Neural cell (in vitro differentiated cells): ENCODE measurements around the gene KIF16B.

ENCODE experiments used
- EP300 ChIP-seq: fragments of 450-650 bp; conservative IDR thresholded peaks from 2 replicates; pipeline ENCODE4 v1.6.1; 2014; ENCODE audit warnings: antibody characterized with exemption, mild to moderate bottlenecking, moderate library complexity; ENCODE audit not compliant: poor library complexity, severe bottlenecking
- RAD21 ChIP-seq: fragments of 450-650 bp; conservative IDR thresholded peaks from 2 replicates; pipeline ENCODE4 v1.6.1; 2014; ENCODE audit warnings: antibody characterized with exemption, mild to moderate bottlenecking, moderate library complexity
- SMC3 ChIP-seq: fragments of 450-650 bp; conservative IDR thresholded peaks from 2 replicates; pipeline ENCODE4 v1.6.1; 2014; ENCODE audit warnings: antibody characterized with exemption, mild to moderate bottlenecking, moderate library complexity; ENCODE audit not compliant: poor library complexity
- TF ChIP-seq, protein P1 (sequence below): fragments of 450-650 bp; IDR thresholded peaks from 2 replicates; pipeline ENCODE4 v1.5.1; 2014; ENCODE audit warnings: antibody characterized with exemption, mild to moderate bottlenecking, moderate library complexity; ENCODE audit not compliant: poor library complexity, severe bottlenecking

DNA sequence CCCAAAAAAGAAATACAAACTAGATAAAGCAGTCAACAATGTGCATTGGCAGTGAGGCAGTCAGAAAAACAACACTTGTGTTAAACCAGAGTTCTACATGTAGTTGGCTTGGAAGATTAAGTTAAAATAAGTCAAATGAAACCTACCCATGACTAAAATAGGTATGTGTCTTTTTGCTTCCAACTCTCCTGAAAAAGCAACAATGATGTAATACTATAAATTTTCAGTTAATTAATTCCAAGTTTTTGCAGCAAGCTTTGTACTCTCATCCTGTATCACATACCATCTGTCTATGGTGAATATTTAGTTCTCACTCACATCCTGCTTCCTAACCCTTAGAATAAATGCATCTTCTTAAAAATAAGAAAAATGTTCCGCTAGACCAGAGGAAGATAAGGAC, 261.5 kb downstream of the KIF16B start:
- TF ChIP-seq EP300 (no peak), SMC3 (no peak), RAD21 (no peak)
- TF ChIP-seq, protein P1, sequence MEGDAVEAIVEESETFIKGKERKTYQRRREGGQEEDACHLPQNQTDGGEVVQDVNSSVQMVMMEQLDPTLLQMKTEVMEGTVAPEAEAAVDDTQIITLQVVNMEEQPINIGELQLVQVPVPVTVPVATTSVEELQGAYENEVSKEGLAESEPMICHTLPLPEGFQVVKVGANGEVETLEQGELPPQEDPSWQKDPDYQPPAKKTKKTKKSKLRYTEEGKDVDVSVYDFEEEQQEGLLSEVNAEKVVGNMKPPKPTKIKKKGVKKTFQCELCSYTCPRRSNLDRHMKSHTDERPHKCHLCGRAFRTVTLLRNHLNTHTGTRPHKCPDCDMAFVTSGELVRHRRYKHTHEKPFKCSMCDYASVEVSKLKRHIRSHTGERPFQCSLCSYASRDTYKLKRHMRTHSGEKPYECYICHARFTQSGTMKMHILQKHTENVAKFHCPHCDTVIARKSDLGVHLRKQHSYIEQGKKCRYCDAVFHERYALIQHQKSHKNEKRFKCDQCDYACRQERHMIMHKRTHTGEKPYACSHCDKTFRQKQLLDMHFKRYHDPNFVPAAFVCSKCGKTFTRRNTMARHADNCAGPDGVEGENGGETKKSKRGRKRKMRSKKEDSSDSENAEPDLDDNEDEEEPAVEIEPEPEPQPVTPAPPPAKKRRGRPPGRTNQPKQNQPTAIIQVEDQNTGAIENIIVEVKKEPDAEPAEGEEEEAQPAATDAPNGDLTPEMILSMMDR = no peak
